Right kidney (tissue), 1 donor: ENCODE measurements around the gene CLIC5.

Source experiments
- DNase-seq: peaks from one replicate; pipeline ENCODE4 v3.0.0-alpha.2; 2016

The CLIC5 gene

GRCh38 chr6:45998524-45998923 is 17.1 kb downstream of the CLIC5 start:
- DNase-seq, result no peak

- no peak for DNase-seq
These were observed 17.7 kb downstream of the CLIC5 start for GRCh38 chr6:45997875-45998506.

DNA sequence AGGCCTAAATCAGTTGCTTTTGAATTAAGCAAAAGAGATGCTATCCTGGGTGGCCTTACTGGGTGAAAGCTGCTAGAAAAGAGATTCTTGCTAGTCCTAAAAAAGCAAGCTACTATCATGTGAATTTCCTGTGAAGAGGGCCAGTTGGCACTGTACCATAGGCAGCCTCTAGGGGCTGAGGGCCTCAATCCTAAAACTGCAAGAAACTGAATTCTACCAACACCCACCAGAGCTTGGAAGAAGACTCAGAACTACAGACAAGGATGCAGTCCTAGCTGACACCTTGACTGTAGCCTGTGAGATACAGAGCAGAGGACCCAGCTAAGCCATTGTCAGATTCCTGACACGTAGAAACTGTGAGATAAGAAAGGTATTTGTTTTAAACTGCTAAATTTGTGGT is 24.5 kb downstream of the CLIC5 start:
- no peak for DNase-seq

GRCh38 chr6:45990162-45990561 is 25.5 kb downstream of the CLIC5 start:
- DNase-seq, result no peak

DNA sequence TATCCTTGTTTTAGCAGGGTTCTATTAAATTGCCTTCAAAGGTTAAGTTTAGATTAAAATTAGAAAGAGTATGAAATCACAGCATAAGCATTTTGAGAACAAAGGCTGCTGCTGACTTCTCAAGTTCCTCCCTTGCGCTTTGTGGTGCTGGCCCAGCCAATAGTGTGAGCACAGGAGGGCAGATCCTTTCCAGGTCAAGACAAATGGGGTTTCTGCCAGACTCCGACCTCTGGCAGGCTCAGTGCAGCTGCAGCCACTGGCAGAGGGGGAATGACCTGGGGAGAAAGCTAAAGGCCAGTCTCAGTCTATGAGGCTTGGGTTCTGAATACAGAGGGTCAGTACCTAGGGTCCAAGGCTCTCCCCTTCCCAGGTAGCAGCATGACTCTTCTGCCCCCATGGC is 27.0 kb downstream of the CLIC5 start:
- DNase-seq, result no peak

- no peak for DNase-seq
These were observed 27.8 kb downstream of the CLIC5 start for GRCh38 chr6:45987856-45988255.

GRCh38 chr6:45986746-45987274 is 28.9 kb downstream of the CLIC5 start:
- no peak for DNase-seq

- DNase-seq, result no peak
These were observed 30.8 kb downstream of the CLIC5 start for GRCh38 chr6:45984788-45985425.

GRCh38 chr6:45984347-45984746 is 31.3 kb downstream of the CLIC5 start:
- no peak for DNase-seq

DNA sequence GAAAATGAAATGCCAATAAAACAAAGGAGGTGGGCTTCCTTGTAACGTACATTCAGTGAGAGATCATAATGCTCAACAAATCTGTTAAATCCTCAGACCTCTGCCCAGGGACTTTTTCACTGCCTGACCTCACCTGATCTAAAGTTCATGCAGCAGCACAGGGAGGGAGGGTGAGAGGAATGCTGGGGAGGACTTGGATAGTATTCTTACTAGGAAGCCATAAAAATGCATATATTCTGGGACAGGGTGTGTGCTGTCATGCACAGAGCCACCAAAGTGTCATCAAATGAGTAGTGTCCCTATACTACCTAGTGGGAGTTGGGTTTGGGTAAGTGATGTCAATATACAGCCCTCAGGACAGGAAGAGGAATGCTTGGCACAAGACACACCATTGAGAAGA is 32.6 kb downstream of the CLIC5 start:
- no peak for DNase-seq

GRCh38 chr6:45982280-45983036 is 33.2 kb downstream of the CLIC5 start:
- no peak for DNase-seq

GRCh38 chr6:45981046-45981445 is 34.6 kb downstream of the CLIC5 start:
- DNase-seq, result no peak

DNA sequence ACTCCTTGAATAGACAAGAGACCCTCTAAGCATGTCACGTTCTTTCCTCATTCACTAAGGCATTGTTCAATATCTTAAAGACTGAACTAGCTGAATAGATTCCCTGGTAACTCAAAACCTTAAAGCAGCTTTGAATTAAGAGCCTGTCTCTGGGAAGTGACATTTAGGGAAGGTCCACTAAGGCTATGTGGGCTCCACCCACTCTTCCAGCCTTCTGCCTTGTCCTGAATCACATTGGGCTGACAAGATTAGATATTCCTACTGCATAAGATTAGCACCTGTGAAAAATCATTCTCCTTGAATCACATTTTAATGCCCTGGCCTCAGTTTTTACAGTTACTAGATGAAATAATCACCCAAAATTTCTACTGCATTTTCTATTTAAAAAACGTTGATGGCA is 36.3 kb downstream of the CLIC5 start:
- DNase-seq, result no peak

DNA sequence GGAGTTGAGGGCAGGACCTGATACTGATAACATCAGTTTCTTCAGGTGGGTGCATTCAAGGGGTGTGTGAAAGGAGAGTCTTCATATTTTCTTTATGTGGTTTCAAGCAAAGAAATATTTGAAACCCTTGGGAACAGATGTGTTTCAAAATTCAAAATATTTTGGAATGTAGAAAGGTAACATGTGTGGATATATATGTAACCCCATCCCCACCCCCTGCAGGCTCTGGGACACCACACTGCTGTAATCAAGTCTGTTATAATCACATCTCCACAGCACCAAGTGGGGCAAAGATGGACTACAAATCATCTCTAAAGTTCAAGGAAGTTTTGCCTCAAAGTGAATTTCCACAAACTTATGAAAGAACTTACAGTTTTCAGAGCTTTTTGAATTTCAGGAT is 41.1 kb downstream of the CLIC5 start:
- no peak for DNase-seq

GRCh38 chr6:45972795-45973503 is 42.7 kb downstream of the CLIC5 start:
- no peak for DNase-seq

- no peak for DNase-seq
These were observed 44.4 kb downstream of the CLIC5 start for GRCh38 chr6:45971287-45971686.

GRCh38 chr6:45970326-45970725 is 45.3 kb downstream of the CLIC5 start:
- DNase-seq, result no peak

- no peak for DNase-seq
These were observed 45.8 kb downstream of the CLIC5 start for GRCh38 chr6:45969883-45970282.

DNA sequence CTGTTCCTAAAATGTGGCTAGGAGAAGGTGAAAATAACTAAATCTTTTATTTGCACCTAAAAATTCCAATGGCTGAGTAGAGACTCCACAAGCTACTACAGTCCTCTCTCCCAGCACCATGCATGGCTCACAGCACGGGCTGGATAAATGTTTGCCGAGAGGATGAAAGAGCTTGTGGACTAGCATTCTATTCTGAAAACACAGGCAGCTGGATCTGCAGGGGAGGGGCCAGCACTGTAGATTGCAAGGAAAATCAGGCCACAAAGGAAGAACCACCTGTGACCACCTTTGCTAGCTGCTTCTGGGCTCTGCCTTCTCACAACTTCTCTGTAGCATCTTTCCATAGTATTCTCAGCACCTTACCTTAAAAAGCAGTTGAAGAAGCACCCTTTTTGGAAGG is 46.6 kb downstream of the CLIC5 start:
- no peak for DNase-seq

DNA sequence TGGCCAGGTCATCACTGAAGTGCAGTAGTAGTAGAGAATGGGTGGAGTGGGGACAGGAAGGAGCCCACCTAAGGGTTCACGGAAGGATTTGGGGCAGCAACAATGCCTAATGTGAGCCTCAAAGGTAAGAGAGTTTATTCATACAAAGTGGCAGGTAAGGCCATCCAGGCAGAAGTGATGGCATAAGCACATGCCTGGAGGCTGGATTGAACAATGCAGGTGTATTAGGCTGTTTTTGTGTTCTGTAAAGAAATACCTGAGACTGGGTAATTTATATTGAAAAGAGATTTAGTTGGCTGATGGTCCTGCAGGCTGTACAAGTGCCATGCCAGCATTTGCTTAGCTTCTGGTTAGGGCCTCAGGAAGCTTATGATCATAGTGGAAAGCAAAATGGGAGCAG is 48.3 kb downstream of the CLIC5 start:
- DNase-seq, result no peak

- DNase-seq, result no peak
These were observed 48.9 kb downstream of the CLIC5 start for GRCh38 chr6:45966797-45967196.

- no peak for DNase-seq
These were observed 49.3 kb downstream of the CLIC5 start for GRCh38 chr6:45966340-45966739.

GRCh38 chr6:45965792-45966191 is 49.9 kb downstream of the CLIC5 start:
- DNase-seq, result no peak
